HG03521 (cell line): ENCODE measurements around the gene HIPK1.
A peak's percentile ranks its signal among the peaks of the same experiment; 100 is the strongest.

Experiments
- ATAC-seq: cut with Tn5 transposase; IDR thresholded peaks from one replicate; pipeline ENCODE4 v1.9.1; 2021; ENCODE audit warnings: mild to moderate bottlenecking, moderate library complexity; ENCODE audit not compliant: unreplicated experiment

Gene HIPK1

DNA sequence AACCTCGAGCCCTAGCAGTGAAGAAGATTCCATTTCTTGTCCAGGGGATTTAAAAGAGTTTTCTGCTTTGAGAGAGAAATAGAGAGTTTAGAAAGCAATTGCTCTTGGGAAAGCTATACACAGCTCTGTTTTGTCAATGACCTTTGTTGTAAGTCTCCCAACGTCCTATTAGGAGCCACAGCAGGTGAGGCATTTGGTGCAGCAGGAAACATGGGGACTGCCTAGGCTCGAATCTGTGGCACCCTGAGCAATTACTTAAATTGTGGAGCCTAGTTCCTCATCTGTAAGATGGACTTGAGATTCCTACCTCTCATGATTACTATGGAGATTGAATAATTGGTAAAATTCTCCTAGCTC, 15.8 kb upstream of the HIPK1 start:
- ATAC-seq = no peak

DNA sequence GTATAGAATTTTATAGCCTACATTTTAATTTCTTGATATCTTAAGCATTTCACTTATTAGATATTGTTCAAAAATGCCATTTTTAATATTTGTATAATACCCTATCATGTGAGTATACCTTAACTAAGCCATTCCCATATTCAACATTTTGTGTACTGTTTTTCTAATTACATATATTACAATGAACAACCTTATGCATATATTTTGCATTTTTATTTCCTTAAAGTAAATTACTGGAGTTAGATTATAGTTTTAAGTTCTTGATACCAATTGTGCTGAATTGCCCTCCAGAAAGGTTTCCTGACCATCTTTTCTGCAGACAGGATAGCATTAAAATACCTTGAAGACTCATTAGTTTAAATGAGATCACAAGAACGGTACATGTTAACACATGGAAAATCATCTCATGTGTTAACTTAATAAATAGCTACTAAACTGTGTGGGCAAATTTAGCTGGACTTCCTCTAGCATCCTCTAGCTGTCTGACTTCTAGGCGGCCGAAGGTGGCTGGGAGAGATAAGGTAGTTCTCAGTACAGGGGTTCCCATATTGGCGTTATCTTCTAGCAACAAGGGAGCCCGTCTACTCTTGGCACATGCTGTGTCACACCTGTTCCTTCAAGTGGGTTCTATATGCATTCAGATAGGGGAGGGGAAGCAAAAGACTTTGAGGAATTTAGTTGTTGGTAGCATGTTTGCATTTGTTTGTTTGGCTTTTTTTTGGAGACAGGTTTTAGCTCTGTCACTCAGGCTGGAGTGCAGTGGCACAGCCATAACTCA, 15.0 kb upstream of the HIPK1 start:
- ATAC-seq = no peak

DNA sequence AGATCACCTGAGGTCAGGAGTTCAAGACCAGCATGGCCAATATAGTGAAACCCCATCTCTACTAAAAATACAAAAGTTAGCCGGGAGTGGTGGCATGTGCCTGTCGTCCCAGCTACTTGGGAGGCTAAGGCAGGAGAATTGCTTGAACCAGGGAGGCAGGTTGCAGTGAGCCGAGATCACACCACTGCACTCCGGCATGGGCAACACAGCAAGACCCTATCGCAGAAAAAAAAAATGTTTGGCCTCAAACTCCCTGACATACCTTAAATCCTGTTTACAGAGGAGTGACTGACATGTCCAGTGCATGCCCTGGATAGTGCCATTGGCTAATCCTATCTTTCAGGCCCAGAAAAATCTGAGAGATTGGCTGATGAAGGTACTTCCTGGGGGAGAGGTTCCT, 12.2 kb upstream of the HIPK1 start:
- no peak for ATAC-seq

DNA sequence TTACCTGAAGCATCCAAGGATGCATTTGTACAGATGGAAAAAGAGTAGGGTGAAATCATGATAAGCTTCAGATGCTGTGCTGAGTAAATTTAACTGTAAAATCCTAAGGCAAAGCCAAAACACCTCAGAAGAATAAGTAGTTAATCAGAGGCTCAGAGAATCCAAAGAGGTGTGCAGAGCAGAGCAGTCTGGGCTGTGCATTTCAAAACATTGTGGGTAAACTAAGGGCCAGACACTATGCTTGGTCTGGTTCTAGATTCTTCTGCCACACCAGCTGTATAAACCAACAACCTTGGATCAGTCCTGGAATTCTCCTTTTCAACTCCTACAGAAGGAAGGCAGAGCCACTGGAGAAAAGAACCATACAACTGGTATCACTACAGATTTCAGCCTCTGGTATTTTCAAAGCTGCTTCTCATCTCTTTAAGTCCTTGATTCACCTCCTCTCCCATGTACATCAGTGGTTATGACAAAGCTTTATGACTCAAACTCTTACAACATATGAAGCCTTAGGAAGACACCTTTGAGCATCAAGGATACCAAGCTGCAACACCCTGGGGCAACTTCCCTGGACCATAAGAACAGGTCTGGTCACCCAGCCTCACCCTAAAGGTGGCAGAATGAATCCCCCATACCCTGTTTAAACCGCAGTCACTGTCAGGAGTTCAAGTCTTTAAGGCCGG, 11.6 kb upstream of the HIPK1 start:
- no peak for ATAC-seq

DNA sequence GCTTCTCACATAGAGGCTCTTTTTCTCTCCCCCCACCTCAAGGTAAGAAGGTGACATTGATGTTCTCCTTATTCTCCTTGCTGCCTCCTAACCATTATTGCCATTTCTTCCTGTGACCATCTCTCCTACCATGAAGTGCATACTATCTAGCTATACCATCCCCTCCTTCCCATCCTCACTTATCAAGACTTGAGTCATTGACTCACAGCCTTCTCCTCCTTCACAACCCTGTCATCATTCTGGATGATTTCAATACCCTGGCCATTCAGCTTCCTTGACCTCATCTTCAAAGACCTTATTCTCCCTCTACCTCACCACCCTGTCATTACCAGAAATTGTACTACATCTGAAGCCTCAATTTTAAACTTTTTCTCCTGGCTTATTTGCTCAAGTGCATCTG, 10.9 kb upstream of the HIPK1 start:
- ATAC-seq = no peak

DNA sequence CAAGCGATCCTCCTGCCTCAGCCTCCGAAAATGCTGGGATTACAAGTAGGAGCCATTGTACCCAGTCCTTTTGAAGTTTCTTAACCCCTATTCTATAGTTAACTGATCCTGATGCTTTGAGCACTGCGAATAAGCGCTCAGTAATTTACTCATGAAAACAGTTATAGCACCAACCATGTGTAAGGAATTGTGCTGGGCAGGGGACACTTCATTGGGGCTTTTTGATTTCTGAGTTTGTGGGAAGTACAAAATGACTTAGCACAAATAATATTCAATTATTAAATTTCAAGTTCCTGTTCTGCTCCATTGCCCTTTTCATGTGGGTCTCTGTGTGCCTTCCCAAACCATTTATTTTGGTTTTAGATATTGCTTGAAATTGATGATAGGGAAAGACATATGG, 6.2 kb upstream of the HIPK1 start:
- no peak for ATAC-seq

DNA sequence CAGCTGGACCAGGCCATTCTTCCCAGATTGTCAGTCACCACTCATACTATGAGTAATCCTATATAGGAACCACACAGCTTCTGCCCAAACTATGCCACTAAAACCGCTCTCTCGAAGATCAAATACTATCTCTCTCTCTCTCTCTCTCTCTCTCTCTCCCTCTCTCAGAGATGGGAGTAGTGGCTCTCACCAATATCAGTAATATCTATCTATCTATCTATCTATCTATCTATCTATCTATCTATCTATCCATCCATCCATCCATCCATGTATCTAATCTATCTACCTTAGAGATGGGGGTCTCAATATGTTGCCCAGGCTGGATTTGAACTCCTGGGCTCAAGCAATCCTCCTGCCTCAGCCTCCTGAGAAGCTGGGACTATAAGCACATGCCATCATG, 4.7 kb upstream of the HIPK1 start:
- no peak for ATAC-seq

DNA sequence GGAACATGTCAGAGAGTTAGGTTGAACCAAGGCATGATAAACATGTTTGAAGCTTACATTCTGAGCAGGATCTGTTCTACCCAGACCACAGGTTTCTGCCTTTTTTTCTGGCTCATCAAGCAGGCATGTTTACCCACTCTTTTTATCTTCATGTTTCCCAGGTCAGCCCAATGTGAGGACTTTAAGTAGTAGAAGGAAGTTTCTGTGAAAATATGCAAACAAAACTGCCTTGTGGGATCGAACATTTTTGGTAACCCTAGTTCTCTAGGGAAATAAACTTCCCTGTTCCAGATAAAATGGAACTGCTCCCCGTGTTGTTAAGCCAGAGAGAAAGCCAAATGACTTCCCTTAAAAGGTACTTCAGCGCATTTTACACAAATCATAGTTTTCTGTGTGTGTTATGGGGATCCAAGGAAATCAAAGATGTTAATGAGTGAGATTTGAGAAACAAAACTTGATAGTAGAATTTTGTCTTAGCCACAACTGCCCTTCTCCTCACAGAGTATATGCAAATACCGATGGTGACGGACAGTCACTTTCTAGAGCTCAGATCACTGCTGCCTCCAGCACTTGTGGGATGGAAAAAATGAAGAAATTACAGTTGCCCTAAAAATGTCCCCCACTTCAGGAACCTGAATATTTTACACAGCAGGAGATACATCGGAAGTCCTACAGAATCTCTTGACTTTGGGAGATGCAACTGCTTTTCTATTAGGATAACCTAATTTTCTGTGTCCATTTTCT, 765 bp upstream of the HIPK1 start:
- ATAC-seq = no peak

DNA sequence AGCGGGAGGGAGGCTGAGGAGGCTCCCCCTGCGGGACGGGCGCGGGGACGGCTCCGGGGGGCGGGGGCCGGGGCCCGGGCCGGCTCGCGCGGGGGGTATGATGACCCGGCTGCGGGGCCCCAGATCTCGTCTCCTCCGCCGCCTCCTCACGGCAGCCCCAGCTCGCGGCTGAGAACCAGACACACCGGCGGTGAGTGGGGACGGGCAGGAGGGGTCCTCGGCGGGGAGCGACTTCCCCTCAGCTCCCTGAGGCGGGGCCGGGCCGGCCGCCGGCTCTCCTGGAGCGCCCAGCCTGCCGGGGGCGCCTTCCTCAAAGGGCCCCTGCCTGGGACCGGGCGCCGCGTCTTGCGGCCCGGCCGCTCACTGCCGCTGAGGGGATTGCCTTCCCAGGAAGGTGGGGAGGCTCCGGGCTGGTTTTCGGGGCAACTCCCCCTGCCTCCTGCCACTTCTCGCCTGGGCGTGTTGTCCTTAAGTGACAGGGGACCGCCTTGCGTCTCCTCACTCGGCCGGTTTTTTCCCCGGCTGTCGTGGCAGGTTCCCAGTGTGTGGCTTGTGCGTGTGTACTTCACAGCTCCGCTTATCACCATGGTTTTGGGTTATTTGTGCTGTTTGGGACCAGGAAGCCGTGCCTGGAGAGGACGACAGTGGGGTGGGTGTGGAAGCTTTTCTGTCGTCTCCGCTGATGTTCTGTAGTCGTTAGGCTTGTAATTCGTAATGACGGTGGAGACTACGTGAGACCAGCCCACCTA, 800 bp downstream of the HIPK1 start:
- ATAC-seq = peak; percentile 24

DNA sequence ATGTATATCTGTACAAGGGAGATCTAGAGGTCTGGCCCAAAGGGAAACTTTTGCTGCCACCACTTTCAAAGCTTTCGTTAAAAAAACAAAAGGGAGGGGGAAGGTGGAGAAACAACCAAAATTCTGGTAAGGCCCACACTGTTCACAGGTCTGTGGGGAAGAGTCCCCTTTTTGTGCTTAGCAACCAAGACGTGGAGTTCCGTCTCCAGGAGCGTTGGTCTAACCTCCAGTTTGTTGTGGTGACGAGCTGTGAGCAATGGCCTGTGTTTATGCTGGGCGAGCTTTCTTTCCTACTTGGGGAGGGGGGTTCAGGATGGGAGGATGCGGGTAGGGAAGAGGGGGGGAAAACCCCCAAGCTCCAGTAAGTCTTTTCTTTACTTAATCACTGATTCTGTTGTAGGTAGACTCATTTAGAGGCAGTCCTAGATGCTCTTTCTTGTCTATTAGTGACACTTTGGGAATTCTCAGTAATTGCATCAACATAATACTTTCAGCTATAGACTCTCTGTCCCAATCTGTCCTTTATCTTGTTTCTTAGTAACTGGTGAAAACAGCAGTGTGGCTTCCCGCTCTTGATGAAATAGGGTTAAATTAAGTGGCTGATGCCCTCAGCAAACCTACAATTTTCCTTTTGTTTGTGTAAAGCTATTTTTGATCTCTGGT, 1.5 kb downstream of the HIPK1 start:
- ATAC-seq = peak; percentile 33

DNA sequence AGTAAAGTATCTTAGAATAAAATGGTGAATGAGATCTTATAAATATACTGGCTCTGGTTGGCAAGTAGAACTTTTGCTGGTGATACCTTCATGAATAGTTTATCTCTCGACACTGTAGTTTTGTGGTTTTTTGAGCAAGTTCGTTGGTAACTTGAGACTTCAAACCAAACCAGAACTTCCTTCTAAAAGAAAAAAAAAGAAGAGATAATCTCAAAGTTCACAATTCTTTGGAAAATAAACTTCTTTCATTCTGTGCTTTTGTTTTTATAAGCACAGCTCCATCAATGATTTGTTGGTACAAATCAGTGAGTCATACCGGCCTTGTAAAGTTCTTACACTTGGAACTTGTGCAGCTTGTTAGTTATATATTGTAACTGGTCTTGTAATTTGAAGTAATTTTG, 2.3 kb downstream of the HIPK1 start:
- ATAC-seq = no peak

DNA sequence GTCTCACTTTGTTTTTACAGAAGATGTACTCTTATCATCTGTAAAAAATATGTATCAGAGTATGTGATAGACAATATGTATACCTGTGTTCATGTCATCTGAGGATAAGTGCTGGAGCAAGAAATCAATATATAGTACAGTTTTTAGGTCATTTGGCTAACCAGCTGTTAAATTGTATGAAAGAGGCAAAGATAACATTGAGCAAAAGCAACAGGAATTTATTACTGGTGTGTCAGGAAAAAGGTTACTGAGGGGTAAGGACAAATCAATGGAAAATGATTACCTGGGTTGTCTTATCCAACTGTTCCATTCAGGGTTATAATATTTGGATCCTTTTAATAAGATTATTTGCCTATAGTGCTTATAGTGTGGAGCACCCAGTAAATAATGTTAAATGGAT, 4.9 kb downstream of the HIPK1 start:
- no peak for ATAC-seq

DNA sequence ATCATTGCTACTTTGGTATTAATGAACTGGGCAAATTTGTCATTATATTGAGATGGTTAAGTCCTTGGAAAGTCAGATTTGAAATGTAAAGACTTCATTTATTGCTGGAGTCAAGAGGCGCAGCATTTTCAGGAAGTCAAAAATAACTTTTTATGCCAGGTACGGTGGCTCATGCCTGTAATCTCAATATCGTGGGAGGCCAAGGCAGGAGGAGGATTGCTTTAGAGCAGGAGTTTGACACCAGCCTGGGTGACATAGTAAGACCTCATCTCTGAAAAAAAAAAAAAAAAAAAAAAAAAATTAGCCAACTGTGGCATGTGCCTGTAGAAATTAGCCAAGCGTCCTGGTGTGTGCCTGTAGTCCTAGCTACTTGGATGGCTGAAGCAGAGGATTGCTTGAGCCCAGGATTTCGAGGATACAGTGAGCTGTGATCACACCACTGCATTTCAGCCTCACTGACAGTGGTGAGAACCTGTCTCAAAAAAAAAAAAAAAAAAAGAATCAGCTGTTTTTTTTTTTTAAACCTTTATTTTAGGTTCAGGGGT, 5.5 kb downstream of the HIPK1 start:
- no peak for ATAC-seq

DNA sequence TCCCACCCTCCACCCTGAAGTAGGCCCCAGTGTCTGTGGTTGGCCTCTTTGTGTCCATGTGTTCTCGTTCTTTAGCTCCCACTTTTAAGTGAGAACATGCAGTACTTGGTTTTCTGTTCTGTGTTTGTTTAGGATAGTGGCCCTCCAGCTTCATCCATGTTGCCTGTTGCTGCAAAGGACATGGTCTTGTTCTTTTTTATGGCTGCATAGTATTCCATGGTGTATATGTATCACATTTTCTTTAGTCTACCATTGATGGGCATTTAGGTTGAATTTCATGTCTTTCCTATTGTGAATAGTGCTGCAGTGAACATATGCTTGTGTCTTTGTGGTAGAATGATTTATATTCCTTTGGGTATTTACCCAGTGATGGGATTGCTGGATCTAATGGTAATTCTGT, 6.1 kb downstream of the HIPK1 start:
- ATAC-seq = no peak

DNA sequence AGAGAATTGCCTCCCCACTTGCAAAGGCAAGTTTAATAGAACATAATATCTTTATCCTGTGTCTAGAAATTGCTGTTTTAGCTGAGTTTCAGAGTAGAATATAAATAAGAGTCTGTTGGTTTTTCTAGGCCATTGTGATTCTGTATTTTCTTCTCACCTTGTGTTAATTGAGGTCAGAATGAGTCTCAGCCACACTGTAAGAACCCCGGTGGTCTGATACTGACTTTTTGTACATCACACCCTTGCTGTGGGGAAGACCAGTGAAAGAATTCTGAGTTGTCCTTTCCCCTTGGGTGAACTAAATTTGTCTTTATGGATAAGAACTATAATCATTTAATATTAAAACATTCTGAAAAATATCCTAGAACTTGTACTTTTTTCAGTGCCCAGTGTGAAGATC, 6.8 kb downstream of the HIPK1 start:
- ATAC-seq = no peak

DNA sequence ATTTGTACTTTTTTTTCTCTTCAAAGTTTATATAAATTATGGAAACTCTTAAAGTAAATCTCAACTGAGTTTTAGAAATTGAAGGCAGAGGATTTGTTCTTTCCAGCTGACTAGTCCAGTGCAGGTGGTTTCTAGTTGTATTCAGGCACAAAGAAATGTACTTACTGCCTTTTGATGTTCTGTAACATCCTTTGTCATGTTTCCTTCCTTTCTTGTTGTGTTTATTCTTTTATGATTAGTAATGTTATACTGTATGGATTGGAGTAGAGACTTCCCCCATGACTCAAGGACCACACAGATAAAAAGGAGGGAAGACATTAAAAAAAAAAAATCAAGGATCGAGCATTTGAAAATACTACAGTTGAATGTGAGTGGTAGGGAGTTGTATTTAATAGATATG, 8.0 kb downstream of the HIPK1 start:
- ATAC-seq = no peak

DNA sequence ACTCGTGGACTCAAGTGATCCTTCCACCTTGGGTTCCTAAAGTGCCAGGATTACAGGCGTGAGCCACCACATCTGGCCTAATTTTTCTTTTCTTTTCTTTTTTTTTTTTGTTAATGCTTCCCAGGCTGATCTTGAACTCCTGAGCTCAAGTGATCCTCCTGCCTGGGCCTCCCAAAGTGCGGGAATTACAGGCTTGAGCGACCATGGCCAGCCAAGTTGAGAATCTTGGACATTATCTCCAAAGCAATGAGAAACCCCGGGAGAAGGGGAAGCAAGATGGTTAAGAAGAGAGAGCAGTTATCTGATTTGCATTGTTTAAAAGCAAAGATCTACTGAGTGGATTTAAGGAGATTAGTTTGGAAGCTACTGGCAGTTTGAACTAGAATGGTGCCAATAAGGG, 9.1 kb downstream of the HIPK1 start:
- no peak for ATAC-seq

DNA sequence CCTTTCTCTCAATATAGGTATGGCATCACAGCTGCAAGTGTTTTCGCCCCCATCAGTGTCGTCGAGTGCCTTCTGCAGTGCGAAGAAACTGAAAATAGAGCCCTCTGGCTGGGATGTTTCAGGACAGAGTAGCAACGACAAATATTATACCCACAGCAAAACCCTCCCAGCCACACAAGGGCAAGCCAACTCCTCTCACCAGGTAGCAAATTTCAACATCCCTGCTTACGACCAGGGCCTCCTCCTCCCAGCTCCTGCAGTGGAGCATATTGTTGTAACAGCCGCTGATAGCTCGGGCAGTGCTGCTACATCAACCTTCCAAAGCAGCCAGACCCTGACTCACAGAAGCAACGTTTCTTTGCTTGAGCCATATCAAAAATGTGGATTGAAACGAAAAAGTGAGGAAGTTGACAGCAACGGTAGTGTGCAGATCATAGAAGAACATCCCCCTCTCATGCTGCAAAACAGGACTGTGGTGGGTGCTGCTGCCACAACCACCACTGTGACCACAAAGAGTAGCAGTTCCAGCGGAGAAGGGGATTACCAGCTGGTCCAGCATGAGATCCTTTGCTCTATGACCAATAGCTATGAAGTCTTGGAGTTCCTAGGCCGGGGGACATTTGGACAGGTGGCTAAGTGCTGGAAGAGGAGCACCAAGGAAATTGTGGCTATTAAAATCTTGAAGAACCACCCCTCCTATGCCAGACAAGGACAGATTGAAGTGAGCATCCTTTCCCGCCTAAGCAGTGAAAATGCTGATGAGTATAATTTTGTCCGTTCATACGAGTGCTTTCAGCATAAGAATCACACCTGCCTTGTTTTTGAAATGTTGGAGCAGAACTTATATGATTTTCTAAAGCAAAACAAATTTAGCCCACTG, 11.5 kb downstream of the HIPK1 start:
- ATAC-seq = no peak

DNA sequence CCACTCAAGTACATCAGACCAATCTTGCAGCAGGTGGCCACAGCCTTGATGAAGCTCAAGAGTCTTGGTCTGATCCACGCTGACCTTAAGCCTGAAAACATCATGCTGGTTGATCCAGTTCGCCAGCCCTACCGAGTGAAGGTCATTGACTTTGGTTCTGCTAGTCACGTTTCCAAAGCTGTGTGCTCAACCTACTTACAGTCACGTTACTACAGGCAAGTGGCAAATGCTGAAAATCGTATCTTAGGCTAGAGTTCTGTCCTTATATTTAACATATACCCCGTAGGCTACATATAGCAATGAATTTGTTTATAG, 12.1 kb downstream of the HIPK1 start:
- no peak for ATAC-seq

DNA sequence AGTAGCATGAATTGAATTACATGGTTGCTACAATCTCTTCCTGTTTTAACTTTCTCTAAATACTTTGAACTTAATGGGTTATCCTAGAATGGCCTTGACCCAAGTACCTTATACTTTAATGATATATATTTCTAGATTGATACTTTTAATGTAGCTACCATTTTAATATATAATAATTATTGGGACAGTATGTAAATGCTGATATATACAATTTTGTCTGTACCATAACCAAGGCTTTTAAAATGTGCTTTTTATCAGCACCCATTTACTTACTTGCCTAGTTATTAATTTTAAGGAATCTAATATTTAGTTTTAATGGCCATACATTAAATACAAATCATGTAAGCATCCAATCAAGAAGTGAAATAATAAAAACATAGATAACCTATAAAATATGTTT, 13.4 kb downstream of the HIPK1 start:
- ATAC-seq = no peak
